Skeletal muscle satellite cell (primary cell): ENCODE data around the gene KPNB1.

Experiments
- H3K27me3 ChIP-seq: 2 replicates; pipeline ENCODE4 v1.7.0; 2013; ENCODE audit warnings: low read length; ENCODE audit not compliant: control insufficient read depth, insufficient read depth
- H3K36me3 ChIP-seq: 2 replicates; pipeline ENCODE4 v1.7.0; 2013; ENCODE audit warnings: mild to moderate bottlenecking, control low read depth, low read length; ENCODE audit not compliant: insufficient read depth
- H3K4me1 ChIP-seq: 2 replicates; pipeline ENCODE4 v1.7.0; 2013; ENCODE audit warnings: low read length; ENCODE audit not compliant: control insufficient read depth, insufficient read depth
- H3K4me2 ChIP-seq: 2 replicates; pipeline ENCODE4 v1.7.0; 2013; ENCODE audit warnings: mild to moderate bottlenecking, low read length
- H3K4me3 ChIP-seq: 2 replicates; pipeline ENCODE4 v1.7.0; 2013; ENCODE audit warnings: low read length
- H3K9ac ChIP-seq: 2 replicates; pipeline ENCODE4 v1.7.0; 2013; ENCODE audit warnings: mild to moderate bottlenecking, low read depth, low read length, moderate library complexity
- H3K9me3 ChIP-seq: replicated peaks from 2 replicates; pipeline ENCODE4 v1.7.0; 2013; ENCODE audit warnings: mild to moderate bottlenecking, control low read depth, low read length

Gene KPNB1

DNA sequence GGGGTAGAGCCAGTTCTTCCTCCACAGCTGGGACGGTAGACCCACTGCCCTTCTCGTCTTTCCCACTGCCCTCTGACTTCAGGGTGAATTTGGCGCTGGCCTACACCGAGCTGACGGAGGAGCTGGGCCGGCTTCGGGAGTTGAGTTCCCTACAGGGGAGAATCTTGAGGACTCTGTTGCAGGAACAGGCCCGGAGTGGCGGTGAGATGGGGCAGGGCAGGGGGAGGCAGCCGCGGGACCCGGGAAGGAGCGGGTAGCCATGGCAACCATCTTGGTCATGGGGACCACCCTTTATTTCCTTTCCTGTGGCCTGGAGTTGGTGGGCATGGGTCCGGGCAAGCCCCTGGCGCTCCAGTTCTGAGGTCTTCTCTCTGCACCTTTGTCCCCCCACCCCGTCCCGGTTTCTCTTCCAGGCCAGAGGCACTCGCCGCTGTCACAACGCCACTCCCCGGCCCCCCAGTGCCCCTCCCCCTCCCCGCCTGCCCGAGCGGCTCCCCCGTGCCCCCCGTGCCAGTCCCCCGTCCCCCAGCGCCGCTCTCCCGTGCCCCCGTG lies 58.7 kb downstream of the KPNB1 start:
- H3K4me2 ChIP-seq: no peak overlapping the region
- no peaks in the 10 kb centered on the region for H3K36me3 ChIP-seq
- H3K4me1 ChIP-seq: no peaks in the 10 kb centered on the region
- H3K9ac ChIP-seq: no peak overlapping the region
- H3K9me3 ChIP-seq: no peaks in the 10 kb centered on the region
- peaks cover 40% of the 10 kb centered on the region for H3K27me3 ChIP-seq
- H3K4me3 ChIP-seq: no peak overlapping the region

DNA sequence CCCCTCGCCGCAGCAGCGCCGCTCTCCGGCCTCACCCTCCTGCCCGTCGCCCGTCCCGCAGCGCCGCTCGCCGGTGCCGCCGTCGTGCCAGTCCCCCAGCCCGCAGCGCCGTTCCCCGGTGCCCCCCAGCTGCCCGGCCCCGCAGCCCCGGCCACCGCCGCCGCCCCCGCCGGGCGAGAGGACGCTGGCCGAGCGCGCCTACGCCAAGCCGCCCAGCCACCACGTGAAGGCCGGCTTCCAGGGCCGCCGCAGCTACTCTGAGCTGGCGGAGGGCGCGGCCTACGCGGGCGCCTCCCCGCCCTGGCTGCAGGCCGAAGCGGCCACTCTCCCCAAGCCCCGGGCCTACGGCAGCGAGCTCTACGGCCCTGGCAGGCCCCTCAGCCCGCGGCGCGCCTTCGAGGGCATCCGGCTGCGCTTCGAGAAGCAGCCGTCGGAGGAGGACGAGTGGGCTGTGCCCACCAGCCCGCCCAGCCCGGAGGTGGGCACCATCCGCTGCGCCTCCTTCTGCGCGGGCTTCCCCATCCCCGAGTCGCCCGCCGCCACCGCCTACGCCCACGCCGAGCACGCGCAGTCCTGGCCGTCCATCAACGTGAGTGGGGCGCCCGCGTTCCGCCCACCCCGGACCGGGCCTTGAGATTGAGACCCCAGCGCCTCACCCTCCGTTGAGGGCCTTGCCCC lies 59.3 kb downstream of the KPNB1 start:
- no peaks in the 10 kb centered on the region for H3K4me1 ChIP-seq
- H3K9me3 ChIP-seq: no peaks in the 10 kb centered on the region
- no peak overlapping the region for H3K9ac ChIP-seq
- no peak overlapping the region for H3K4me2 ChIP-seq
- H3K27me3 ChIP-seq: peaks cover 46% of the 10 kb centered on the region
- no peaks in the 10 kb centered on the region for H3K36me3 ChIP-seq
- H3K4me3 ChIP-seq: no peak overlapping the region

DNA sequence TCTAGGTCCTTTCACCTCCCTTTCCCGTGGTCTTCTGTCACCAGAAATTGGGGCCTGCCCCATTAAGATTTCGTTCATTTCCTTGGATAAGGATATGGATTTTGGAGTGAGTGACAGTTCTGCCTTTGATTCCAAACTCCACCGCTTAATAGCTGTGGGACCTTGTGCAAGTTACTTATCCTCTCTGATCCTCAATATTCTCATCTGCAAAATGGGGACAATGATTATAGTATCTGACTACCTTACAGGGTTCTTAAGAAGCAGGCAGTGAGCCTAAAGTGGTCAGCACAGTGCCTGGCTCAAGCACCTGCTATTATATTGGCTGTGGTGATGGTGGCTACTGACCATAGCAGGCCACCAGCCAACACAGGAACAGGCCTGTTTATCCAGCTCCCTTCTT lies 59.9 kb downstream of the KPNB1 start:
- Histone ChIP-seq H3K4me3 (no peak overlapping the region), H3K9ac (no peak overlapping the region), H3K4me1 (no peaks in the 10 kb centered on the region), H3K27me3 (peaks cover 50% of the 10 kb centered on the region), H3K9me3 (no peaks in the 10 kb centered on the region), H3K36me3 (no peaks in the 10 kb centered on the region), H3K4me2 (no peak overlapping the region)

DNA sequence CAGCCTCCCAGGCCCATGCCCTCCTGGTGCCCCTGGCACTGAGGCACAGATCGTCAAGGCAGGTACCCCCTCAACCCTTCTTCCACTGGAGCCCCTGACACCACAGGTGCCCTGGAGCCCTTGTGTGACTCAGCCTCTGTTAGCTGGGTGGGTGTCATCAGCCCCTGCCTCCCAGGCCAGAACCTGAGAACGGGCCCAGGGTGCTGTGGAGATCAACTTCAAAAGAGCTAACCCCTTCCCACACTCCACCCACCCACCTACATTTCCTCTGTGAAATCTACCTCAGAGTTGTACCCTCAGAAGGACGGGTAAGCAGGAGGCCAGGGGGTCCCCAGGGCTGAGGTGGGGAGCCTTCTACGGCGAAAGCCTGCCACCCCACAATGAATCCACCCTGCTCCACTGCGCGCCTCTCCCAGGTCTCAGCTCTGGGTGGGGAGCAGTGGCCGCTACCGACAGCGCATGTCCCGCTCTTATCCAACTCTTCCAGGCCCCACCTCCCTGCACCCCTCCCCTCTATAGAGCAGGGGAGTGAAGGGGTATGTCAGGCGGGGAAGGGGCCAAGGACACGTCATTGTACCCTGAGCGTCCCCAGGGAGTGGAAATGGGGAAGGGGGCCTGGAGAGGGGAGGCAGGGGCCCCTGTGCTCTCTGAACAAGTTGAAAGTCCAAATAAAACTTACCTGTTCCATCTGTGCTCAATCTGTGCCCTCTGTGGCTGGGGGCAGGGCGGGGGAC lies 61.8 kb downstream of the KPNB1 start:
- Histone ChIP-seq H3K4me1 (no peaks in the 10 kb centered on the region), H3K4me2 (no peak overlapping the region), H3K36me3 (no peaks in the 10 kb centered on the region), H3K27me3 (peaks cover 51% of the 10 kb centered on the region), H3K4me3 (no peak overlapping the region), H3K9me3 (no peaks in the 10 kb centered on the region), H3K9ac (no peak overlapping the region)

DNA sequence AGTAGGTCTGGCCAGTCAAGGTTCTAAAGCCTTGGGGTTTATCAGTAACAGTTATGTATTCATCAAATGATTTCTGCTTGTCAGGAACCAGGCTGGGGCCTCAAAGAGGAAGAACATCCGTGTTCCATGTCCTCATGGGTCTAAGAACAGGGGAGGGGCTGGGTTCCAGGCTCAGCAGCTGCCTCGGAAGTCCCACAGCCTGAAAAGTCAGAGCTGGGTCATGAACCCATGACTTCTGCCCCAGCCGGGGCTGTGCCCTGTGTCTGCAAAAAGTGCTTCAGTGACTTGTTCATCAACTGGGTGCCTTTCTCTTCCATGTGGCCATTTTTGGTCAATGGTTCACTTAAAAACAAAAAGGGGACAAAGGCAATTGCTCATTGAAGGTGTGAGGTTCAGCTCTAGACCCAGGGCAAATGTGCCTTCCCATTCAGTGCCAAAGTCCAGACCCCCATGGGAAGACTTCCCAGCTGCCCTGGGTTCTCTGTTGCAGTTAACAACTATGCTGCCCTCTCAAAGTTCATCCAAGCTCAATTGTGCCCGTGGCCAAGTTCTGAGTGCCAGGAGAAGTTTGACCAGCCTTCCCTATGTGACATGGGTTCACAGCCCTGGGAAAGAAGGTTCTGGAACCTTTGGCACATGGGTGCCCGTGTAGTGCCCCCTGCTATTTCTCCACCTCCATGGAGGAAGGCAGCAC lies 62.8 kb downstream of the KPNB1 start:
- H3K4me2 ChIP-seq: no peak overlapping the region
- no peak overlapping the region for H3K4me3 ChIP-seq
- peaks cover 56% of the 10 kb centered on the region for H3K27me3 ChIP-seq
- H3K9me3 ChIP-seq: no peaks in the 10 kb centered on the region
- no peaks in the 10 kb centered on the region for H3K4me1 ChIP-seq
- no peak overlapping the region for H3K9ac ChIP-seq
- H3K36me3 ChIP-seq: no peaks in the 10 kb centered on the region

DNA sequence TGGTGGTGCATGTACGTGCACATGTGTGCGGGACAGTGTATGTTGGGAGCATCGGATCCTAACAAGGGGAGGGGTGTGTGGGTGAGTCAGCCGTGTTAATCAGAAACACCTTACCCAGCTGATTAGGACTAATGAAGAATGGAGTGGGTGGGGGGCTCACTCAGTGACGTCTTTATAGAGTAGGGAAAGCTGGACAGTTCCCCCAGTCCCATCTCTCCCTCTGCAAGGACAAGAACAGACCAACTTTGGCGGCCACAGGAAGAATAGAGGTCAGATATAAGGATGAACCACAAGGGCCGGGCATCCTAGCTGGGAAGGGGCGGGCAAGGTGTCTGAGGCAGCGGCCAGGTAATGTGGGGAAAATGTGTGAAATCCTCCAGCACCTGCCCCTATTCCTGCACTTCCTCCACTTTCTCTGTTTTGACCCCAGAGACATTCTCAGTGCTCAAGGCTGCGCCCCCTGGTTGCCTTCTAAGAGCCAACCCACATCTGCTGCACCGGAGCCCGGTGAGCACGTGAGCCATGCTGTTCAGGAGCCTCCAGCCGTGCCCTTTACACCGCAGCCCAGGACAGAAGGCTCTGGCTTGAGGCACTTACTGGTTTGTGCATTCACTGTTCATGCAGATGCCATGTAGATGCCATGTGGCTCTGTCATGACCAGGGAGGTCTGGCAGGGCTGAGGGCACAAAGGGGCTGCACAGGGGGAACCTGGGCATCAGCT lies 64.4 kb downstream of the KPNB1 start:
- Histone ChIP-seq H3K36me3 (no peaks in the 10 kb centered on the region), H3K4me2 (no peak overlapping the region), H3K4me1 (peaks cover 15% of the 10 kb centered on the region), H3K9me3 (no peaks in the 10 kb centered on the region), H3K4me3 (no peak overlapping the region), H3K9ac (no peak overlapping the region), H3K27me3 (peaks cover 73% of the 10 kb centered on the region)

DNA sequence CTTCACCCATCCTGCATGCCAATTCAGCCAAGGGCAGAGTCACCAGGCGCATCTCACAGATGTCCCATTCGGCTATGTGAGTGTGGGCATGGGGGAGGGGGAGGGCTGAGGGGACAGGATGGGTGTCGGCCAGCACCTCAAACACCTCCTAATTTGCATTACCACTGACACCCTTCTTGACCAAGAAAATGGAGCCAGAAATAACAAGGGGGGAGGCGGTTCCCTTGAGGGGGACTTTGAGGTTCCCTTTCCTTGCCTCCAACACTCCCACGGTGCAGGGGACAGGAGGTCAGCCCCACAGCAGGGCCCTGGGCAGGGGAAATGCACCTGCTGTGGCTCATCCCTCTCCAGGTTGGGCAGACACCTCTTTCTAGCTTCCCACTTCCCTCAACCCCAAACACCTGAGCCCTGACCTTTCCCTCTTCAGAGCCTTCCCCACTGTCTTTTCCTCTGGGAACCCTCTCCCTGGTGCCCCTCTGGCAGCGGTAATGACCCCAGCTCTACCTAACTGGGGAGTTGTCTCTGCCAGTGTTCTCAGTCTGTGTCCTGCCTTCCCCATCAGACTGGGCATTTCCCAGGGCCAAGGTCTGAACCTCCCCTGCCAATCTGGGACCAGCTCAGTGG lies 65.2 kb downstream of the KPNB1 start:
- Histone ChIP-seq H3K27me3 (peaks cover 73% of the 10 kb centered on the region), H3K4me2 (no peak overlapping the region), H3K9me3 (no peaks in the 10 kb centered on the region), H3K9ac (no peak overlapping the region), H3K4me1 (peaks cover 23% of the 10 kb centered on the region), H3K36me3 (no peaks in the 10 kb centered on the region), H3K4me3 (no peak overlapping the region)

DNA sequence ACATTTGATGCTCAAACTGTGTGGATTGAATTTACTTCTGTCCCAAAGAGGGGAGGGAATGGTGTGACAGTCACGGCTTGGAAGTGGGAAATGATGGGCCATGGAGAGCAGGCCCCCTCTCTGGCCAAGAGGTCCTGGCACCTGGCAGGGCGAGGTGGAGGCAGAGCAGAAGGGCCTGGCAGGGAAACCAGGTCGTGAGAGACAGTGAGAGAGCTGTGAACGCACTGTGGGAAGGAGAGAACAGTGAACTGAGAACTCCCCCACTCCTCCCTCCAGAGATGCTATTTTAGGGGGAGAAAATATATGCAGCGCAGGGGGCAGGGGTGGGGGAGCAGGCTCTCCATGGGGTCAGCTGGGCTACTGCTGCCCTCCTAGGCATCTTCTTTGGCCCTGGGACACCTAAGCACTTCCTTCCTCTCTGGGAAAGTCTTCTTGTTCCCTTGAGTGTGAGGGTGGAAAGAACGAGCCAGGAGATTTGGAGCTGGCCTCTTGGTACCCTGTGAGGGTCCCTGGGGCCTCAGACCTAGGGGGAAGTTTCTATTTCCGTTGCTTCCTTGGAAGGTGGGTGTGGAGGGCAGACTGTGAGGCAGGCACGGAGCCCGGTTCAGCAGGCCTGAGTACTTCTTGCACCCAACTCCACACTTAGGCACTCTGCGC lies 66.1 kb downstream of the KPNB1 start:
- peaks cover 82% of the 10 kb centered on the region for H3K27me3 ChIP-seq
- no peak overlapping the region for H3K4me2 ChIP-seq
- H3K9me3 ChIP-seq: no peaks in the 10 kb centered on the region
- no peaks in the 10 kb centered on the region for H3K36me3 ChIP-seq
- no peak overlapping the region for H3K4me3 ChIP-seq
- no peak overlapping the region for H3K9ac ChIP-seq
- peaks cover 32% of the 10 kb centered on the region for H3K4me1 ChIP-seq

DNA sequence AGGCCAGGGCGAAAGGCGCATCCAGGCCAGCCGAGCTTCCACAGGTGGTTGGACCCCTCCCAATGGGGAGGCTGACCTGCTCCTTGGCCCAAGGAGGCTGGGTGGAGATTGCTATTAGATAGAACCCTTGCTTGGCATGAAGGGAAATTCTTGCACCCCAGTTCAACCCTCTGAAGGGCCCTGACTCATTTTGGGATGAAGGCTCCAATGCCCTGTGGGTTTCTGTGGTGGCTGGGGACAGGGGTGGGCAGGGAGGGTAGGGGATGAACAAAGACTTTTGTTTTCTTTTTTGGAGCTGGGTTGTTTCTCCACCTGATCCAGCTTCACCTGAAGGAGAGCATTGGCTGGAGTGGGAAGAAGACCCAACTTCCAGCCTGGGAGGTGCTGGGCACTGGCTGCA lies 66.7 kb downstream of the KPNB1 start:
- no peaks in the 10 kb centered on the region for H3K9me3 ChIP-seq
- peaks cover 88% of the 10 kb centered on the region for H3K27me3 ChIP-seq
- H3K36me3 ChIP-seq: no peaks in the 10 kb centered on the region
- H3K9ac ChIP-seq: no peak overlapping the region
- H3K4me3 ChIP-seq: no peak overlapping the region
- no peak overlapping the region for H3K4me2 ChIP-seq
- H3K4me1 ChIP-seq: peaks cover 37% of the 10 kb centered on the region

DNA sequence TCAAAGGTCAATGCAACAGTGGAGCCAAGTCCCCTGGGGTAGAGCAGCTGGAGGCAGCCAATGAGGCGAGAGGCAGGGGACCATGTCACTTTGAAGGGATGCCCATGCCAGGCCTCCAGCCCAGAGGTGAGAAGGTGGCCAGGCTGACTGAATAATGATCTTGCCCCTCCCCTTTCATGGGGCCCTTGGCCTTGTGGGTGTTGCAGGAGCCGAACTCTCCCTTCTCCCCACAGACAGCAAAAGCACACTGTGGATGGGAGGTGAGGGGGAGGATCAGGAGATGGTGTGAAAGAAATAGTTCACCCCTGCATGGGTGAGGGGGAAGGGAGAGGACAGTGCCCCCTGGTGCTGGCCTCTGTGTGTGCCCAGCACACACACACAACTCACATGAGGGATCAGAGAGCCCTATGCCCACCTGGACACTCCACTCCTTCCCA lies 67.6 kb downstream of the KPNB1 start:
- Histone ChIP-seq H3K4me2 (no peak overlapping the region), H3K9me3 (no peaks in the 10 kb centered on the region), H3K4me3 (no peak overlapping the region), H3K4me1 (peaks cover 37% of the 10 kb centered on the region), H3K27me3 (peaks cover 93% of the 10 kb centered on the region), H3K9ac (no peak overlapping the region), H3K36me3 (no peaks in the 10 kb centered on the region)
